HG02610 (cell line): Measurements from ENCODE around the gene LNX2.
A peak's percentile ranks its signal among the peaks of the same experiment; 100 is the strongest.
"Not testable (repeated sequence)": the region's sequence is repeated elsewhere in the genome, so short reads cannot be mapped to it uniquely, and the experiment has no call there.

Experiments used
- ATAC-seq: cut with Tn5 transposase; IDR thresholded peaks from one replicate; pipeline ENCODE4 v1.9.1; 2021; ENCODE audit warnings: mild to moderate bottlenecking, moderate library complexity; ENCODE audit not compliant: unreplicated experiment

LNX2 gene

GRCh38 chr13:27638001-27638400, 17.7 kb upstream of the LNX2 start:
- no peak for ATAC-seq

- no peak for ATAC-seq
These were observed 16.9 kb upstream of the LNX2 start for GRCh38 chr13:27637289-27637626.

- ATAC-seq: no peak
These were observed 16.4 kb upstream of the LNX2 start for GRCh38 chr13:27636589-27637288.

- ATAC-seq: no peak
These were observed 14.9 kb upstream of the LNX2 start for GRCh38 chr13:27635266-27635665.

GRCh38 chr13:27634791-27635190, 14.5 kb upstream of the LNX2 start:
- ATAC-seq: no peak

- ATAC-seq: no peak
These were observed 13.9 kb upstream of the LNX2 start for GRCh38 chr13:27634231-27634630.

GRCh38 chr13:27632648-27633047, 12.3 kb upstream of the LNX2 start:
- ATAC-seq: no peak

GRCh38 chr13:27632214-27632613, 11.9 kb upstream of the LNX2 start:
- ATAC-seq: no peak

GRCh38 chr13:27631665-27632064, 11.3 kb upstream of the LNX2 start:
- no peak for ATAC-seq

GRCh38 chr13:27631156-27631555, 10.8 kb upstream of the LNX2 start:
- no peak for ATAC-seq

GRCh38 chr13:27628766-27629165, 8.4 kb upstream of the LNX2 start:
- ATAC-seq: not testable (repeated sequence)

GRCh38 chr13:27628081-27628480, 7.8 kb upstream of the LNX2 start:
- ATAC-seq: no peak

GRCh38 chr13:27627380-27627779, 7.1 kb upstream of the LNX2 start:
- ATAC-seq: no peak

- ATAC-seq: no peak
These were observed 5.5 kb upstream of the LNX2 start for GRCh38 chr13:27625839-27626238.

- no peak for ATAC-seq
These were observed 3.7 kb upstream of the LNX2 start for GRCh38 chr13:27624071-27624470.

GRCh38 chr13:27622881-27623280, 2.6 kb upstream of the LNX2 start:
- ATAC-seq: no peak

- no peak for ATAC-seq
These were observed 1.9 kb upstream of the LNX2 start for GRCh38 chr13:27622102-27622820.

- peak; percentile 70 for ATAC-seq
These were observed 1.2 kb upstream of the LNX2 start, which contains the start of gene POLR1D for GRCh38 chr13:27621366-27622101. Gene POLR1D (plus strand): TSS chr13:27621892. CDS start chr13:27621984, 92 bp downstream.

- no peak for ATAC-seq
These were observed 712 bp upstream of the LNX2 start for GRCh38 chr13:27621116-27621365.

- ATAC-seq: peak; percentile 24
These were observed 477 bp downstream of the LNX2 start for GRCh38 chr13:27619728-27620376.

GRCh38 chr13:27619093-27619727, 1.1 kb downstream of the LNX2 start:
- no peak for ATAC-seq
